Activated CD8-positive, alpha-beta T cell treated with anti-CD3 and anti-CD28 coated beads for 36 hours (primary cell): ENCODE results near the gene TBXA2R. TPM values are rescaled to one million over a fixed set of nuclear protein-coding genes. Genes with fewer than 3 reads are reported as not detected.

Experiments
- ATAC-seq: fragments of 200-7000 bp; cut with Tn5 transposase; one replicate; pipeline ENCODE4 v1.10.0; 2021; ENCODE audit warnings: mild to moderate bottlenecking, moderate library complexity
- CTCF ChIA-PET: fragments of 350-600 bp; sonication (Branson Sonifier 250); formaldehyde crosslinking; loops from one replicate; lab custom pipeline; 2021; ENCODE audit warnings: antibody characterized with exemption; lab: Charles Lee
- POLR2A ChIA-PET: fragments of 350-600 bp; sonication (Branson Sonifier 250); formaldehyde crosslinking; loops from one replicate; lab custom pipeline; 2021; ENCODE audit warnings: antibody characterized with exemption; lab: Charles Lee
- DNase-seq: peaks from one replicate; pipeline ENCODE4 v3.0.0-alpha.2; 2020
- H3K27ac Mint-ChIP-seq: one replicate; pipeline ENCODE4 v1.8.0; 2021; ENCODE audit warnings: mild to moderate bottlenecking, mixed read lengths
- H3K27me3 Mint-ChIP-seq: one replicate; pipeline ENCODE4 v1.8.0; 2021; ENCODE audit warnings: mixed read lengths
- H3K36me3 Mint-ChIP-seq: one replicate; pipeline ENCODE4 v1.8.0; 2021; ENCODE audit warnings: low read depth, mixed read lengths
- H3K4me1 Mint-ChIP-seq: one replicate; pipeline ENCODE4 v1.8.0; 2021; ENCODE audit warnings: low read depth, mixed read lengths
- H3K4me3 Mint-ChIP-seq: one replicate; pipeline ENCODE4 v1.8.0; 2021; ENCODE audit warnings: mild to moderate bottlenecking, moderate library complexity, mixed read lengths
- H3K9me3 Mint-ChIP-seq: one replicate; pipeline ENCODE4 v1.8.0; 2021; ENCODE audit warnings: mixed read lengths
- intact Hi-C: fragments of 100-400 bp; cut with micrococcal nuclease; formaldehyde crosslinking; loops from one replicate; pipeline ENCODE4 v1.10.0; 2022
- total RNA-seq, 2 experiments: library from RNA; stranded (reverse); gene quantifications; one replicate each; pipeline ENCODE4 v1.2.3, GENCODE V29; 2021
- TF ChIP-seq, protein P1 (sequence below): fragments of 200-600 bp; IDR thresholded peaks from one replicate; pipeline ENCODE4 v1.8.0; 2022; ENCODE audit warnings: antibody characterized with exemption, mild to moderate bottlenecking

Gene TBXA2R
- total RNA-seq, 2 experiments from 2014 or later = 2.7 to 3.0 TPM

DNA sequence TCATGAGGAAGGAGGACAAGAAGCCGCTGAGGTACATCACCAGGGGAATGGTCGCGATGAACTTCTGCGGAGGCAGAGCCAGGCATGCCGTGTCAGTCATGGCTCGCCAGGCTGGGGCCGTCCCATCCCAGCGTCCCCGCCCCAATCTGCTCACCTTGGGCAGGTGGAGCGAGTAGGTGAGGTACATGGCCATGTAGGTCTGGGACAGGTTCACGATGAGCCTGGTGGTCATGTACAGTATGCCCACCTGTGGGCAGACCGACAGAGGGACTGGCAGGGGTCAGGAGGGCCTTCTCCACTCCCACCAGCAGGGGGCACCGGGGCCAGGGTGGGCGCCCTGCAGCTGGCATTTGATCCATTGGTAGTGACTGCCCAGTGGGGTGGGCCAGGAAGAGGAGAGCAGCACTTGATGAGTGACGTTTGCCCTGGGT, 59.4 kb downstream of the TBXA2R start:
- CTCF ChIA-PET = interaction anchor here (1.3 to 4.2 kb wide), 2 partner anchors 9 to 58 kb away, joined by 4 to 56 read pairs; partner anchors contain the start of gene MFSD12
- TF ChIP-seq, protein P1, sequence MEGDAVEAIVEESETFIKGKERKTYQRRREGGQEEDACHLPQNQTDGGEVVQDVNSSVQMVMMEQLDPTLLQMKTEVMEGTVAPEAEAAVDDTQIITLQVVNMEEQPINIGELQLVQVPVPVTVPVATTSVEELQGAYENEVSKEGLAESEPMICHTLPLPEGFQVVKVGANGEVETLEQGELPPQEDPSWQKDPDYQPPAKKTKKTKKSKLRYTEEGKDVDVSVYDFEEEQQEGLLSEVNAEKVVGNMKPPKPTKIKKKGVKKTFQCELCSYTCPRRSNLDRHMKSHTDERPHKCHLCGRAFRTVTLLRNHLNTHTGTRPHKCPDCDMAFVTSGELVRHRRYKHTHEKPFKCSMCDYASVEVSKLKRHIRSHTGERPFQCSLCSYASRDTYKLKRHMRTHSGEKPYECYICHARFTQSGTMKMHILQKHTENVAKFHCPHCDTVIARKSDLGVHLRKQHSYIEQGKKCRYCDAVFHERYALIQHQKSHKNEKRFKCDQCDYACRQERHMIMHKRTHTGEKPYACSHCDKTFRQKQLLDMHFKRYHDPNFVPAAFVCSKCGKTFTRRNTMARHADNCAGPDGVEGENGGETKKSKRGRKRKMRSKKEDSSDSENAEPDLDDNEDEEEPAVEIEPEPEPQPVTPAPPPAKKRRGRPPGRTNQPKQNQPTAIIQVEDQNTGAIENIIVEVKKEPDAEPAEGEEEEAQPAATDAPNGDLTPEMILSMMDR = peak; percentile 75
- H3K27me3 Mint-ChIP-seq = no peaks in the 10 kb centered on the region
- H3K4me3 Mint-ChIP-seq = no peak overlapping the region
- peaks cover 13% of the 10 kb centered on the region for H3K36me3 Mint-ChIP-seq
- intact Hi-C loops = no loop called here
- ATAC-seq (peak; percentile 46), DNase-seq (peak; percentile 49)
- POLR2A ChIA-PET = interaction anchor here (0.9 to 2.7 kb wide), 3 partner anchors 9 to 11 kb away, joined by 3 to 7 read pairs (median 3); no protein-coding TSS in a partner anchor
- peaks cover 19% of the 10 kb centered on the region for H3K4me1 Mint-ChIP-seq
- no peaks in the 10 kb centered on the region for H3K9me3 Mint-ChIP-seq
- H3K27ac Mint-ChIP-seq = no peak overlapping the region

DNA sequence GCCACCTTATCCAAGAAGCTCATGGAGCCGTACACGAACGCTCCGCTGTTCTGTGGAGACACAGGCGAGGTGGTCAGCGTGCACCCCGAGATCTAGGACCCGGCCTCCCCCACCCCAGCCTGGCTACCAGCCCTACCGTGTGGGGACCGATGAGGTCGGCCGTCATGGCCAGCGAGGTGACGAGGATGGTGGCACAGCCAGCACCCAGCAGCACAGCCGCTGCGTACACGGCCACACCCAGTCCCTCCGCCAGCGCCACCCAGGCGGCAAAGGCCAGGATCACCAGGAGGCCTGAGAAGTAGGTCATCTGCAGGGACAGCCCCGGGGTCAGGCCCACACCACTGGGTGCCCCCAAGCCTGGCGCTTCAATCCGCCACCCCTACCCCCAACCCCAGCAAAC, 60.6 kb downstream of the TBXA2R start:
- H3K4me3 Mint-ChIP-seq = no peak overlapping the region
- POLR2A ChIA-PET = interaction anchor here (0.9 kb wide), 1 partner anchor 9 kb away, joined by 3 read pairs; no protein-coding TSS in a partner anchor
- H3K27me3 Mint-ChIP-seq = no peaks in the 10 kb centered on the region
- CTCF ChIA-PET = interaction anchor here (0.7 to 4.2 kb wide), 7 partner anchors 11 to 77 kb away, joined by 3 to 56 read pairs (median 9); partner anchors contain the start of gene MFSD12
- TF ChIP-seq, protein P1 = no peak
- peaks cover 13% of the 10 kb centered on the region for H3K36me3 Mint-ChIP-seq
- H3K4me1 Mint-ChIP-seq = peaks cover 14% of the 10 kb centered on the region
- H3K9me3 Mint-ChIP-seq = no peaks in the 10 kb centered on the region
- ATAC-seq = no peak
- intact Hi-C loops = no loop called here
- peak overlapping the region; percentile 8 for H3K27ac Mint-ChIP-seq
- DNase-seq = no peak

DNA sequence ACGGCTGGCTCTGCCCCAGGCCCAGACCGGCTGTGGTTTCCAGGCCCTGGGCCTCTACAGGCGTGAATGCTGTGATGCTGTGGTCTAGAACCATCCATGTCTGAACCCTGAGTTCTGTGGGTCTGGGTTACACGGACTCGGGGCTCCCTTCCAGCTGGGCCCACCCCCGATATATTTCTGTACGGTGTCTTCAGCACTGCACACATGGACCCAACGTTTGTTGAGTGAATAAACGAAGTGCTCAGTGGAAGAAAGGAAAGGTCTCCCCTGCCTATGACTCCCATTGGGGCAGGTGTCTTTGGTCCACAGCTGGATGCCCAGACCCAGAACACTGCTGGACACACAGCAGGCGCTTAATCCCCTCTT, 61.0 kb downstream of the TBXA2R start:
- H3K4me1 Mint-ChIP-seq = peaks cover 12% of the 10 kb centered on the region
- peaks cover 9% of the 10 kb centered on the region for H3K36me3 Mint-ChIP-seq
- H3K27me3 Mint-ChIP-seq = no peaks in the 10 kb centered on the region
- H3K4me3 Mint-ChIP-seq = no peak overlapping the region
- no peaks in the 10 kb centered on the region for H3K9me3 Mint-ChIP-seq
- CTCF ChIA-PET = interaction anchor here (1.1 to 4.2 kb wide), 11 partner anchors 11 to 72 kb away, joined by 3 to 56 read pairs (median 5); partner anchors contain the start of genes GIPC3 and MFSD12
- DNase-seq (no peak), ATAC-seq (no peak)
- TF ChIP-seq, protein P1 = no peak
- intact Hi-C loops = no loop called here
- H3K27ac Mint-ChIP-seq = peak overlapping the region; percentile 8
- POLR2A ChIA-PET = interaction anchor here (1.2 kb wide), 1 partner anchor 11 kb away, joined by 8 read pairs; the partner anchor contains the start of gene MFSD12

DNA sequence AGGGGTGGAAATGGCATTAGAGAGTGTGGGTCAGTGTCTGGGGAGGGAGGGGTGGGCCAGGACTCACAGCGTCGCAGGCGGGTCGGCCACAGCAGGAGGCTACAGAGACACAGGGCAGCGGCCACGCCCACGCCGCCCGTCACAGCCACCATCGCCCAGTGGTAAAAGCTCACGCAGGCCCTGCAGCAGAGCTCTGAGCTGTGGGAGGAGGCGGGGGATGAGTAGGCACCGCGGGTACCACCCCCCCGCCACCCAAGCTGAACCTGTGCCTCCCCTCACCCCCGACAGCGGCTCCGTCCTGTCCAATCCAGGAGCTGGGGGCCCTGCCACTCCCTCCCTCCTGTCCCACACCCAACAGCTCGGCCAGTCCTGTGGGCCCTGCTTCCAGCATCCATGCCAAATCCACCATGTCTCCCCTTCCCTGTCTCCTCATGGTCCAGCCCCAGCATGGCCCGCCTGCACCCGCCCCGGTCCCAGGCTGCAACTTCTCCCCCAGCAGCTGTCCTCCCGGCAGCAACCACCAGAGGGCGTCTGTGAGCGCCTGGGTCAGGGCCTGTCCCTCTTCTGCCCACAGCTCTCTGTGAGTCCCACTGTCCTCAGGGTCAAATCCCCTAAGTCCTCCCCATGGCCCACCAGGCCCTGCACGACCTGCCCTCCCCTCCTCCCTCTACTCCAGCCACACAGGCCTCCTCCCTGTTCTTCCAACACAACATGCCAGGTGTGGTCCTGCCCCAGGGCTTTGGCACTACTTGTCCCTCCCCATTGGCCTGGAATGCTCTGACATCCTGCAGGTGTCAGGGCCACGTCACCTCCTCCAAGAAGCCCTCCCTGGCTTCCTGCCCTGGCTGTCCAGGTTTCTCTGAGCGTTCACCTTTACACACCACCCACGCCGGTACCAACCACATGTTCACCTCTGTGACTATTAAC, 61.7 kb downstream of the TBXA2R start:
- TF ChIP-seq, protein P1 = peak; percentile 96

More for the DNA sequence above, 61.7 kb downstream of the TBXA2R start:
- Mint-ChIP-seq H3K27ac (peak overlapping the region; percentile 73), H3K9me3 (no peaks in the 10 kb centered on the region), H3K27me3 (no peaks in the 10 kb centered on the region), H3K4me3 (no peak overlapping the region), H3K4me1 (peaks cover 12% of the 10 kb centered on the region), H3K36me3 (peaks cover 10% of the 10 kb centered on the region)
- CTCF ChIA-PET = interaction anchor here (0.5 to 4.2 kb wide), 18 partner anchors 12 to 695 kb away, joined by 3 to 56 read pairs (median 4); partner anchors contain the start of genes DOHH, GIPC3 and MFSD12
- POLR2A ChIA-PET = interaction anchor here (0.7 to 1.2 kb wide), 3 partner anchors 11 to 39 kb away, joined by 3 to 8 read pairs (median 4); partner anchors contain the start of genes FZR1, HMG20B and MFSD12
- peak; percentile 87 for ATAC-seq
- intact Hi-C loops = no loop called here
- peak; percentile 85 for DNase-seq

Other genes starting within 250 kb of the TBXA2R start
- gene NFIC, start 240.3 kb downstream of the TBXA2R start, total RNA-seq = 10 to 100 TPM; 19.0 to 20.8 TPM
- 1 to 10 TPM; 1.6 to 3.8 TPM for gene SMIM24, start 126.3 kb downstream of the TBXA2R start, total RNA-seq
- gene SMIM44, start 123.4 kb downstream of the TBXA2R start, total RNA-seq = not detected
- 10 to 100 TPM; 15.7 to 17.0 TPM for gene DOHH, start 106.2 kb downstream of the TBXA2R start, total RNA-seq
- gene FZR1, start 100.6 kb downstream of the TBXA2R start, total RNA-seq = 10 to 100 TPM; 39.9 to 40.9 TPM
- 1 to 10 TPM; 1.6 to 2.4 TPM for gene TEKTIP1, start 67.7 kb downstream of the TBXA2R start, total RNA-seq
- gene MFSD12, start 49.3 kb downstream of the TBXA2R start, total RNA-seq = 10 to 100 TPM; 62.4 to 63.5 TPM
- 10 to 100 TPM; 42.7 to 47.3 TPM for gene HMG20B, start 33.9 kb downstream of the TBXA2R start, total RNA-seq
- under 1 TPM; 0.09 to 0.14 TPM for gene GIPC3, start 21.4 kb downstream of the TBXA2R start, total RNA-seq
- gene CACTIN, start 19.9 kb upstream of the TBXA2R start, total RNA-seq = 10 to 100 TPM; 25.9 to 28.5 TPM
- gene PIP5K1C, start 93.6 kb upstream of the TBXA2R start, total RNA-seq = 10 to 100 TPM; 20.4 to 22.2 TPM
- gene TJP3, start 101.5 kb upstream of the TBXA2R start, total RNA-seq = 1 to 10 TPM in 1 of 2 experiments, under 1 TPM in 1; 0.69 to 2.4 TPM
- 10 to 100 TPM; 28.0 to 29.1 TPM for gene APBA3, start 154.8 kb upstream of the TBXA2R start, total RNA-seq
- 10 to 100 TPM; 47.4 to 50.9 TPM for gene MRPL54, start 155.8 kb upstream of the TBXA2R start, total RNA-seq
- not detected for gene RAX2, start 165.4 kb upstream of the TBXA2R start, total RNA-seq
- gene MATK, start 179.5 kb upstream of the TBXA2R start, total RNA-seq = 10 to 100 TPM; 37.6 to 39.6 TPM